ENCODE measurements around the gene ZNF771.

- TF ChIP-seq CTCF (IDR thresholded peaks at IDR 0.05; ENCODE audit: extremely low read depth in 1 of 2, insufficient read depth in 1 of 2, low read depth in 1 of 2, low read length in 2 of 2) (no peak), POLR2A (IDR thresholded peaks at IDR 0.05; ENCODE audit: low read depth, low read length) (no peak), POLR2AphosphoS5 (IDR thresholded peaks at IDR 0.05; ENCODE audit: insufficient read depth, low read depth, low read length) (peak; percentile 25), MAX (IDR thresholded peaks at IDR 0.05; ENCODE audit: insufficient read depth, insufficient read length) (no peak)
These were observed 39.1 kb upstream of the ZNF771 start for GRCh38 chr16:30368122-30368791.

All from endothelial cell of umbilical vein (primary cell).